H9 (cell line): ENCODE data around the gene P3R3URF. TPM values are rescaled to one million over a fixed set of nuclear protein-coding genes. Genes with fewer than 3 reads are reported as not detected.

Experiments
- DNase-seq: peaks from one replicate; pipeline ENCODE4 v3.0.0-alpha.2; 2017
- H2AFZ ChIP-seq: one replicate; pipeline ENCODE4 v1.6.1; 2013; ENCODE audit warnings: mild to moderate bottlenecking, low read length, control low read depth, moderate library complexity
- H2AK5ac ChIP-seq: 2 replicates; pipeline ENCODE4 v1.6.1; 2013; ENCODE audit warnings: low read length, control low read depth, mixed read lengths; ENCODE audit not compliant: insufficient read length
- H2BK120ac ChIP-seq: one replicate; pipeline ENCODE4 v1.6.1; 2013; ENCODE audit warnings: low read depth, mild to moderate bottlenecking, low read length, control low read depth, inconsistent platforms; ENCODE audit not compliant: poor library complexity, severe bottlenecking
- H2BK12ac ChIP-seq: 2 replicates; pipeline ENCODE4 v1.6.1; 2013; ENCODE audit warnings: low read length, control low read depth, mixed read lengths, low read depth; ENCODE audit not compliant: insufficient read length
- H2BK15ac ChIP-seq: 2 replicates; pipeline ENCODE4 v1.6.1; 2013; ENCODE audit warnings: low read depth, low read length, control low read depth
- H2BK20ac ChIP-seq: one replicate; pipeline ENCODE4 v1.6.1; 2013; ENCODE audit warnings: low read depth, mild to moderate bottlenecking, low read length, control low read depth, inconsistent platforms; ENCODE audit not compliant: poor library complexity, severe bottlenecking
- H2BK5ac ChIP-seq: 2 replicates; pipeline ENCODE4 v1.6.1; 2013; ENCODE audit warnings: low read length, control low read depth, mixed read lengths; ENCODE audit not compliant: insufficient read length
- H3K14ac ChIP-seq: 2 replicates; pipeline ENCODE4 v1.6.1; 2013; ENCODE audit warnings: low read length, control low read depth; ENCODE audit not compliant: insufficient read depth
- H3K18ac ChIP-seq: 2 replicates; pipeline ENCODE4 v1.6.1; 2013; ENCODE audit warnings: low read depth, mild to moderate bottlenecking, mixed read lengths, low read length, control low read depth; ENCODE audit not compliant: insufficient read length
- H3K23ac ChIP-seq: 2 replicates; pipeline ENCODE4 v1.6.1; 2013; ENCODE audit warnings: low read length, control low read depth, mixed read lengths, low read depth; ENCODE audit not compliant: insufficient read length
- H3K23me2 ChIP-seq: 2 replicates; pipeline ENCODE4 v1.6.1; 2013; ENCODE audit warnings: low read depth, mild to moderate bottlenecking, mixed read lengths, low read length, control low read depth; ENCODE audit not compliant: insufficient read length, poor library complexity, severe bottlenecking
- H3K27ac ChIP-seq: 2 replicates; pipeline ENCODE4 v1.5.1; 2013; ENCODE audit warnings: low read length, control low read depth, mixed read lengths, low read depth; ENCODE audit not compliant: insufficient read length
- H3K27me3 ChIP-seq: 2 replicates; pipeline ENCODE4 v1.6.1; 2013; ENCODE audit warnings: low read length, control low read depth, inconsistent platforms; ENCODE audit not compliant: insufficient read depth
- H3K4ac ChIP-seq: 2 replicates; pipeline ENCODE4 v1.6.1; 2013; ENCODE audit warnings: low read depth, mild to moderate bottlenecking, control low read depth, inconsistent platforms, low read length, moderate library complexity
- H3K4me1 ChIP-seq: 2 replicates; pipeline ENCODE4 v1.6.1; 2013; ENCODE audit warnings: low read length, control low read depth, inconsistent platforms; ENCODE audit not compliant: insufficient read depth
- H3K4me2 ChIP-seq: 2 replicates; pipeline ENCODE4 v1.6.1; 2013; ENCODE audit warnings: low read length, control low read depth, mixed read lengths; ENCODE audit not compliant: insufficient read length, insufficient read depth
- H3K56ac ChIP-seq: 2 replicates; pipeline ENCODE4 v1.6.1; 2013; ENCODE audit warnings: low read depth, mild to moderate bottlenecking, mixed read lengths, low read length, control low read depth; ENCODE audit not compliant: insufficient read length
- H3K79me1 ChIP-seq: 2 replicates; pipeline ENCODE4 v1.6.1; 2013; ENCODE audit warnings: low read depth, mild to moderate bottlenecking, moderate library complexity, low read length, control low read depth, inconsistent platforms; ENCODE audit not compliant: insufficient read depth, poor library complexity, severe bottlenecking
- H3K79me2 ChIP-seq: 2 replicates; pipeline ENCODE4 v1.6.1; 2013; ENCODE audit warnings: low read length, control low read depth, inconsistent platforms; ENCODE audit not compliant: insufficient read depth
- H3K9ac ChIP-seq: 2 replicates; pipeline ENCODE4 v1.6.1; 2013; ENCODE audit warnings: low read length, control low read depth, mixed read lengths; ENCODE audit not compliant: insufficient read length; ENCODE audit errors: extremely low read depth
- H3K9me3 ChIP-seq: one replicate; pipeline ENCODE4 v1.6.1; 2013; ENCODE audit warnings: low read depth, low read length, inconsistent platforms; ENCODE audit not compliant: control insufficient read depth
- H3T11ph ChIP-seq: one replicate; pipeline ENCODE4 v1.6.1; 2013; ENCODE audit warnings: mild to moderate bottlenecking, low read length, control low read depth, inconsistent platforms
- H4K20me1 ChIP-seq: one replicate; pipeline ENCODE4 v1.6.1; 2013; ENCODE audit not compliant: control insufficient read depth, insufficient read length, insufficient read depth
- H4K5ac ChIP-seq: 2 replicates; pipeline ENCODE4 v1.6.1; 2013; ENCODE audit warnings: low read depth, mild to moderate bottlenecking, mixed read lengths, low read length, control low read depth; ENCODE audit not compliant: insufficient read length
- H4K8ac ChIP-seq: replicated peaks from 2 replicates; pipeline ENCODE4 v1.6.1; 2013; ENCODE audit warnings: low read length, control low read depth, mixed read lengths, low read depth; ENCODE audit not compliant: insufficient read length
- H4K91ac ChIP-seq: 2 replicates; pipeline ENCODE4 v1.6.1; 2013; ENCODE audit warnings: low read depth, mild to moderate bottlenecking, moderate library complexity, mixed read lengths, low read length, control low read depth; ENCODE audit not compliant: insufficient read length
- H3K27ac Mint-ChIP-seq, 3 experiments: 2 replicates in 2 of 3; 3 replicates in 1 of 3; pipeline ENCODE4 v1.8.0; 2020 to 2021; ENCODE audit warnings: mixed read lengths in 3 of 3, mild to moderate bottlenecking in 1 of 3, moderate library complexity in 1 of 3
- H3K27me3 Mint-ChIP-seq: 2 replicates; pipeline ENCODE4 v1.8.0; 2021; ENCODE audit warnings: low read depth, mild to moderate bottlenecking, moderate library complexity, mixed read lengths
- H3K36me3 Mint-ChIP-seq, 3 experiments: 2 replicates in 2 of 3; 3 replicates in 1 of 3; pipeline ENCODE4 v1.8.0; 2020 to 2021; ENCODE audit warnings: low read depth in 3 of 3, mixed read lengths in 3 of 3; ENCODE audit not compliant: insufficient read depth in 1 of 3
- H3K4me1 Mint-ChIP-seq, 2 experiments: 2 replicates each; pipeline ENCODE4 v1.8.0; 2020; ENCODE audit warnings: mixed read lengths in 2 of 2
- H3K4me3 Mint-ChIP-seq, 2 experiments: 2 replicates in 1 of 2; 3 replicates in 1 of 2; pipeline ENCODE4 v1.8.0; 2020 to 2021; ENCODE audit warnings: mild to moderate bottlenecking in 2 of 2, mixed read lengths in 2 of 2, moderate library complexity in 1 of 2
- H3K9me3 Mint-ChIP-seq, 2 experiments: 2 replicates in 1 of 2; 3 replicates in 1 of 2; pipeline ENCODE4 v1.8.0; 2020; ENCODE audit warnings: mild to moderate bottlenecking in 2 of 2, mixed read lengths in 2 of 2, moderate library complexity in 1 of 2
- WGBS: extraction: QIAGEN DNeasy Blood & Tissue Kit; methylation state at CpG from one replicate; pipeline ENCODE4 v1.1.7; 2013; ENCODE audit warnings: missing lambda C conversion rate, low lambda C conversion rate, mixed read lengths; ENCODE audit not compliant: insufficient read length; ENCODE audit errors: extremely low coverage; 5-methylcytosine and 5-hydroxymethylcytosine counted together
- total RNA-seq: library from RNA; stranded (reverse); gene quantifications from 2 replicates; pipeline ENCODE4 v1.2.1, GENCODE V29; 2021
- TF ChIP-seq, protein P1 (sequence below): fragments of 200-600 bp; sonication (generic); conservative IDR thresholded peaks from 3 replicates; pipeline ENCODE4 v1.8.0; 2021; ENCODE audit warnings: antibody characterized with exemption, mild to moderate bottlenecking

Gene P3R3URF
- total RNA-seq, 1 experiment from 2014 or later: not detected

DNA sequence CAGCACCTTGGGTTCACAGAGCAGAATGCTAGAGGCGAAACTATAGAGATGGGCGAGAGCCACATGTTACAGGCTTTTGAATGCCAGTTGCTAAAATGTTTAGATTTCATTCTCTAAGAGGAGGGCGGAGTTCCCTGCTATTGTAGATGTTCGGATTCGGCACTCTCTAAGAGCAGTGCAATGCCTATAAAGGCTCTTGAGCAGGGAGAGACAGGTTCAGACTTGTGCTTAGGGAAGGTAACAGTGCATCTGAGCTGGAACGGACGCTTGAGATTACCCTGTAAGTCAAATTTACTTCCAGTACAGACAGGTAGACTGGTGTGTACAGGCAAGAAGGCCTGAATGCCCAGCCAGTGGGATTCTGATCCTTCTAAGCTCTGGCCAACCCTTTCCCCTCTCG is 42.2 kb upstream of the P3R3URF start:
- H3K27ac ChIP-seq: no peak overlapping the region
- H3K4ac ChIP-seq: no peak overlapping the region
- H2BK12ac ChIP-seq: no peak overlapping the region
- no peaks in the 10 kb centered on the region for H3K79me1 ChIP-seq
- H3K27me3 ChIP-seq: no peaks in the 10 kb centered on the region
- no peak for DNase-seq
- no peak overlapping the region for H3K14ac ChIP-seq
- no peak overlapping the region for H3T11ph ChIP-seq
- no CpG with 5 or more reads among the region's 8 CpGs for WGBS
- no peak overlapping the region for H2BK120ac ChIP-seq
- H2BK15ac ChIP-seq: no peak overlapping the region
- H3K4me3 Mint-ChIP-seq: no peak overlapping the region
- TF ChIP-seq, protein P1, sequence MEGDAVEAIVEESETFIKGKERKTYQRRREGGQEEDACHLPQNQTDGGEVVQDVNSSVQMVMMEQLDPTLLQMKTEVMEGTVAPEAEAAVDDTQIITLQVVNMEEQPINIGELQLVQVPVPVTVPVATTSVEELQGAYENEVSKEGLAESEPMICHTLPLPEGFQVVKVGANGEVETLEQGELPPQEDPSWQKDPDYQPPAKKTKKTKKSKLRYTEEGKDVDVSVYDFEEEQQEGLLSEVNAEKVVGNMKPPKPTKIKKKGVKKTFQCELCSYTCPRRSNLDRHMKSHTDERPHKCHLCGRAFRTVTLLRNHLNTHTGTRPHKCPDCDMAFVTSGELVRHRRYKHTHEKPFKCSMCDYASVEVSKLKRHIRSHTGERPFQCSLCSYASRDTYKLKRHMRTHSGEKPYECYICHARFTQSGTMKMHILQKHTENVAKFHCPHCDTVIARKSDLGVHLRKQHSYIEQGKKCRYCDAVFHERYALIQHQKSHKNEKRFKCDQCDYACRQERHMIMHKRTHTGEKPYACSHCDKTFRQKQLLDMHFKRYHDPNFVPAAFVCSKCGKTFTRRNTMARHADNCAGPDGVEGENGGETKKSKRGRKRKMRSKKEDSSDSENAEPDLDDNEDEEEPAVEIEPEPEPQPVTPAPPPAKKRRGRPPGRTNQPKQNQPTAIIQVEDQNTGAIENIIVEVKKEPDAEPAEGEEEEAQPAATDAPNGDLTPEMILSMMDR: no peak
- H2AFZ ChIP-seq: no peak overlapping the region
- no peaks in the 10 kb centered on the region for H4K20me1 ChIP-seq
- no peak overlapping the region for H3K18ac ChIP-seq
- no peaks in the 10 kb centered on the region for H3K79me2 ChIP-seq
- H2BK5ac ChIP-seq: no peak overlapping the region
- no peak overlapping the region for H3K23ac ChIP-seq
- H3K4me2 ChIP-seq: no peak overlapping the region
- no peak overlapping the region for H2AK5ac ChIP-seq
- H3K56ac ChIP-seq: no peak overlapping the region
- no peak overlapping the region for H3K9ac ChIP-seq
- peaks cover 0 to 14% (median 13%) of the 10 kb centered on the region in 3 experiments; a peak in 3 of 7 replicates for H3K36me3 Mint-ChIP-seq
- H3K9me3 ChIP-seq: no peaks in the 10 kb centered on the region
- no peaks in the 10 kb centered on the region for H3K23me2 ChIP-seq
- H4K91ac ChIP-seq: no peak overlapping the region
- H4K5ac ChIP-seq: no peak overlapping the region
- no peaks in the 10 kb centered on the region for H3K4me1 ChIP-seq
- H3K27ac Mint-ChIP-seq: no peak overlapping the region; a peak in 2 of 7 replicates
- H3K9me3 Mint-ChIP-seq: no peaks in the 10 kb centered on the region; a peak in 1 of 5 replicates
- peaks cover 20 to 25% of the 10 kb centered on the region in 2 experiments for H3K4me1 Mint-ChIP-seq
- no peak overlapping the region for H2BK20ac ChIP-seq
- H3K27me3 Mint-ChIP-seq: no peaks in the 10 kb centered on the region
- H4K8ac ChIP-seq: no peak overlapping the region
